Breast epithelium (tissue), 3 donors: ENCODE measurements around the gene CLDND2.

ENCODE experiments used
- CTCF ChIP-seq, 3 donors: fragments of 450-650 bp; IDR thresholded peaks; one replicate each; pipeline ENCODE4 v1.5.1; 2016 to 2017; ENCODE audit warnings: antibody characterized with exemption in 3 of 3, mild to moderate bottlenecking in 3 of 3, moderate library complexity in 3 of 3
- POLR2AphosphoS5 ChIP-seq, 3 donors: sonication (generic); formaldehyde crosslinking; IDR thresholded peaks; one replicate each; pipeline ENCODE4 v1.6.1; 2017; ENCODE audit warnings: antibody characterized with exemption in 3 of 3

DNA sequence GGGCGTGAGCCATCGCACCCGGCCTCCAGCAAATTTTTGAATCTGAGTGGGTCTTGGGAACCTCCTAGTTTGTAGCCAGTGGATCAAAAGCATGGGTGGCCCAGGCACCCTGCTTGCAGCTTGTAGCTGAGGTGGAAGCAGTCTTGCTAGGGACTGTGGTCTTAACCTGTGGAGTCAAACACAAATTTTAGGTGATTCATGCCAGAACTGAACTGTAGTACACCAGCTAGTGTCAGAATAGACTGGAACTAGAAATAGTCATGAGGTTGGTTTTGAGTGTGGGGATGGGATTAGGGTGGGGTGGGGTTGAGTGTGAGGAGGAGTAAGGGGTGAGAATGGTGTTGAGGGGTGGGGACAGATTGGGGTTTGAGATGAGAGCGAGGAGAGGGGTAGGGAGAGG, 13.2 kb upstream of the CLDND2 start:
- TF ChIP-seq CTCF (IDR thresholded peaks at IDR 0.05) (no peak), POLR2AphosphoS5 (IDR thresholded peaks at IDR 0.05) (no peak)
